Liver (tissue), 9 donors: ENCODE measurements around the gene FRS2. TPM values are rescaled to one million over a fixed set of nuclear protein-coding genes. Genes with fewer than 3 reads are reported as not detected.

ENCODE experiments used
- DNase-seq: peaks from one replicate; pipeline ENCODE4 v3.0.0-alpha.2; 2017; ENCODE audit warnings: low spot score
- H3K27ac ChIP-seq, 2 donors: one replicate each; pipeline ENCODE4 v1.7.0; 2013; ENCODE audit warnings: inconsistent platforms in 2 of 2, low read length in 2 of 2, control low read depth in 1 of 2, low read depth in 1 of 2, mild to moderate bottlenecking in 1 of 2
- H3K27me3 ChIP-seq, 4 donors: one replicate each; pipeline versions ENCODE4 v1.6.1 to v1.7.0; 2013; ENCODE audit warnings: low read length in 3 of 4, inconsistent platforms in 1 of 4, mild to moderate bottlenecking in 1 of 4, moderate library complexity in 1 of 4; ENCODE audit not compliant: control insufficient read depth in 4 of 4, insufficient read depth in 4 of 4
- H3K36me3 ChIP-seq, 4 donors: one replicate each; pipeline versions ENCODE4 v1.6.1 to v1.7.0; 2013; ENCODE audit warnings: low read length in 3 of 4, mild to moderate bottlenecking in 3 of 4, low read depth in 1 of 4, moderate library complexity in 1 of 4; ENCODE audit not compliant: control insufficient read depth in 4 of 4, insufficient read depth in 3 of 4
- H3K4me1 ChIP-seq, 4 donors: one replicate each; pipeline versions ENCODE4 v1.6.1 to v1.7.0; 2013; ENCODE audit warnings: low read length in 3 of 4, mild to moderate bottlenecking in 3 of 4, moderate library complexity in 1 of 4; ENCODE audit not compliant: control insufficient read depth in 4 of 4, insufficient read depth in 4 of 4
- H3K4me3 ChIP-seq, 3 donors: one replicate each; pipeline versions ENCODE4 v1.6.1 to v1.7.0; 2013; ENCODE audit warnings: low read length in 3 of 3, control low read depth in 1 of 3, low read depth in 1 of 3, mild to moderate bottlenecking in 1 of 3
- H3K9ac ChIP-seq, 2 donors: one replicate each; pipeline ENCODE4 v1.7.0; 2013; ENCODE audit warnings: low read length in 2 of 2, mild to moderate bottlenecking in 2 of 2, moderate library complexity in 2 of 2, control low read depth in 1 of 2, low read depth in 1 of 2
- H3K9me3 ChIP-seq, 4 donors: one replicate each; pipeline versions ENCODE4 v1.6.1 to v1.7.0; 2013; ENCODE audit warnings: low read length in 3 of 4; ENCODE audit not compliant: control insufficient read depth in 4 of 4
- EGR1 ChIP-seq, 2 donors: IDR thresholded peaks; 2 replicates each; pipeline ENCODE4 v1.6.1; 2016 to 2018; ENCODE audit warnings: antibody characterized with exemption in 2 of 2, low read depth in 2 of 2
- FOXA1 ChIP-seq: IDR thresholded peaks from 2 replicates; pipeline ENCODE4 v1.6.1; 2016; ENCODE audit warnings: antibody characterized with exemption
- FOXA2 ChIP-seq: IDR thresholded peaks from 2 replicates; pipeline ENCODE4 v1.6.1; 2016; ENCODE audit warnings: antibody characterized with exemption
- GABPA ChIP-seq, 2 donors: IDR thresholded peaks in 1 of 2; conservative IDR thresholded peaks in 1 of 2; 2 replicates each; pipeline ENCODE4 v1.6.1; 2016; ENCODE audit warnings: antibody characterized with exemption in 2 of 2, mild to moderate bottlenecking in 1 of 2, moderate library complexity in 1 of 2
- HNF4A ChIP-seq, 2 donors: conservative IDR thresholded peaks; 2 replicates each; pipeline ENCODE4 v1.6.1; 2016; ENCODE audit warnings: antibody characterized with exemption in 2 of 2, mild to moderate bottlenecking in 2 of 2
- HNF4G ChIP-seq: IDR thresholded peaks from 2 replicates; pipeline ENCODE4 v1.6.1; 2016; ENCODE audit warnings: antibody characterized with exemption
- JUND ChIP-seq, 2 donors: IDR thresholded peaks; 2 replicates each; pipeline ENCODE4 v1.6.1; 2016; ENCODE audit warnings: antibody characterized with exemption in 2 of 2
- MAX ChIP-seq: IDR thresholded peaks from 2 replicates; pipeline ENCODE4 v1.6.1; 2016; ENCODE audit warnings: antibody characterized with exemption
- NR2F2 ChIP-seq: IDR thresholded peaks from 2 replicates; pipeline ENCODE4 v1.6.1; 2016; ENCODE audit warnings: antibody characterized with exemption
- RAD21 ChIP-seq, 2 donors: IDR thresholded peaks; 2 replicates each; pipeline ENCODE4 v1.6.1; 2016; ENCODE audit warnings: antibody characterized with exemption in 2 of 2, mild to moderate bottlenecking in 2 of 2
- RXRA ChIP-seq, 2 donors: IDR thresholded peaks; 2 replicates each; pipeline ENCODE4 v1.6.1; 2017 to 2018; ENCODE audit warnings: antibody characterized with exemption in 2 of 2, mild to moderate bottlenecking in 1 of 2
- SP1 ChIP-seq: IDR thresholded peaks from 2 replicates; pipeline ENCODE4 v1.6.1; 2018; ENCODE audit warnings: antibody characterized with exemption, mild to moderate bottlenecking
- TAF1 ChIP-seq: conservative IDR thresholded peaks from 2 replicates; pipeline ENCODE4 v1.6.1; 2016; ENCODE audit warnings: antibody characterized with exemption, mild to moderate bottlenecking
- YY1 ChIP-seq: IDR thresholded peaks from 2 replicates; pipeline ENCODE4 v1.6.1; 2016; ENCODE audit warnings: antibody characterized with exemption, mild to moderate bottlenecking
- WGBS: extraction: QIAGEN DNeasy Blood & Tissue Kit; methylation state at CpG from one replicate; pipeline ENCODE4 v1.1.7; 2013; 5-methylcytosine and 5-hydroxymethylcytosine counted together
- polyA plus RNA-seq, 2 donors: library from polyadenylated mRNA; stranded (reverse) in 1 of 2; unstranded in 1 of 2; fragments of 200-250 nt in 1 of 2; fragments of >200 nt in 1 of 2; fragmentation: Nextera tagmentation in 1 of 2; extraction: Ambion mirVana in 1 of 2; gene quantifications; one replicate each; pipeline versions ENCODE4 v1.2.1 to v1.2.3, GENCODE V29; 2013 to 2015
- total RNA-seq, 2 donors: library from RNA; depleted of rRNA; stranded (reverse); fragments of >200 nt; gene quantifications; one replicate each; pipeline ENCODE4 v1.2.3, GENCODE V29; 2014
- donor health status: healthy.
- donor health status: healthy.
- donor health status: healthy.
- donor health status: healthy.
- donor health status: healthy.

FRS2 gene
- total and polyA plus RNA-seq, 4 donors: 7.0 to 24.0 (median 21.9) TPM

- 96% methylated on average over 11 of the region's 11 CpGs for WGBS
- H3K36me3 ChIP-seq: no peaks in the 10 kb centered on the region
- no peak overlapping the region for H3K27ac ChIP-seq
- H3K9ac ChIP-seq: no peak overlapping the region
- H3K4me1 ChIP-seq: peaks cover 0 to 3% (median 1%) of the 10 kb centered on the region in 4 donors
- TF ChIP-seq YY1 (no peak), SP1 (no peak), HNF4A (conservative IDR thresholded peaks at IDR 0.05) (no peak), RAD21 (IDR thresholded peaks at IDR 0.05) (no peak), MAX (no peak), FOXA2 (no peak), TAF1 (no peak), NR2F2 (no peak), HNF4G (no peak)
- H3K27me3 ChIP-seq: no peaks in the 10 kb centered on the region
- no peaks in the 10 kb centered on the region for H3K9me3 ChIP-seq
- no peak overlapping the region for H3K4me3 ChIP-seq
- no peak for DNase-seq
These were observed 53.5 kb downstream of the FRS2 start for GRCh38 chr12:69523433-69524330.

GRCh38 chr12:69524331-69524630 lies 54.1 kb downstream of the FRS2 start:
- WGBS: 96% methylated on average over 2 of the region's 2 CpGs
- Histone ChIP-seq H3K9me3 (no peaks in the 10 kb centered on the region), H3K4me3 (no peak overlapping the region), H3K27me3 (no peaks in the 10 kb centered on the region), H3K27ac (no peak overlapping the region), H3K9ac (no peak overlapping the region), H3K36me3 (no peaks in the 10 kb centered on the region), H3K4me1 (peaks cover 0 to 3% (median 1%) of the 10 kb centered on the region in 4 donors)
- TF ChIP-seq NR2F2 (no peak), YY1 (no peak), RXRA (IDR thresholded peaks at IDR 0.05) (no peak), RAD21 (IDR thresholded peaks at IDR 0.05) (no peak), GABPA (IDR thresholded peaks at IDR 0.05 in 1 of 2, conservative IDR thresholded peaks at IDR 0.05 in 1 of 2) (no peak), SP1 (no peak), EGR1 (IDR thresholded peaks at IDR 0.05; ENCODE audit: low read depth in 2 of 2) (no peak), HNF4G (no peak), JUND (IDR thresholded peaks at IDR 0.05) (no peak), FOXA1 (no peak)
- DNase-seq: no peak

- Histone ChIP-seq H3K27ac (no peak overlapping the region), H3K4me1 (peaks cover 0 to 3% (median 1%) of the 10 kb centered on the region in 4 donors), H3K9me3 (no peaks in the 10 kb centered on the region), H3K9ac (no peak overlapping the region), H3K27me3 (no peaks in the 10 kb centered on the region), H3K4me3 (no peak overlapping the region), H3K36me3 (no peaks in the 10 kb centered on the region)
- 95% methylated on average over 2 of the region's 2 CpGs for WGBS
- no peak for TF ChIP-seq FOXA2
- TF ChIP-seq HNF4A (conservative IDR thresholded peaks at IDR 0.05): no peak
- TF ChIP-seq FOXA1: no peak
- DNase-seq: no peak
These were observed 54.7 kb downstream of the FRS2 start for GRCh38 chr12:69524755-69525469.
